PFSK-1 (cell line): ENCODE results near the gene SELENOO.

Experiments used
- FOXP2 ChIP-seq: optimal IDR thresholded peaks from 2 replicates; pipeline ENCODE3; 2011; ENCODE audit warnings: borderline replicate concordance, control low read depth, inconsistent platforms; ENCODE audit not compliant: insufficient read depth; ENCODE audit errors: extremely low read length, extremely low read depth
- POLR2AphosphoS5 ChIP-seq: IDR thresholded peaks from 2 replicates; pipeline ENCODE4 v1.6.1; 2012; ENCODE audit warnings: low read depth, mild to moderate bottlenecking, control low read depth, low read length, moderate library complexity
- SIN3A ChIP-seq: IDR thresholded peaks from 2 replicates; pipeline ENCODE4 v1.6.1; 2012; ENCODE audit warnings: mild to moderate bottlenecking, low read length, moderate library complexity, borderline replicate concordance; ENCODE audit not compliant: insufficient read depth
- TAF1 ChIP-seq: IDR thresholded peaks from 2 replicates; pipeline ENCODE4 v1.6.1; 2012; ENCODE audit warnings: low read length, control low read depth, borderline replicate concordance; ENCODE audit not compliant: insufficient read depth
- TF ChIP-seq, protein P1 (sequence below), 2 experiments: IDR thresholded peaks; 2 replicates each; pipeline versions ENCODE4 v1.6.1 to v1.8.0; 2011 to 2012; ENCODE audit warnings: low read depth in 2 of 2, low read length in 2 of 2, control low read depth in 1 of 2, inconsistent platforms in 1 of 2, mild to moderate bottlenecking in 1 of 2, moderate library complexity in 1 of 2; ENCODE audit not compliant: insufficient read depth in 1 of 2

SELENOO gene

DNA sequence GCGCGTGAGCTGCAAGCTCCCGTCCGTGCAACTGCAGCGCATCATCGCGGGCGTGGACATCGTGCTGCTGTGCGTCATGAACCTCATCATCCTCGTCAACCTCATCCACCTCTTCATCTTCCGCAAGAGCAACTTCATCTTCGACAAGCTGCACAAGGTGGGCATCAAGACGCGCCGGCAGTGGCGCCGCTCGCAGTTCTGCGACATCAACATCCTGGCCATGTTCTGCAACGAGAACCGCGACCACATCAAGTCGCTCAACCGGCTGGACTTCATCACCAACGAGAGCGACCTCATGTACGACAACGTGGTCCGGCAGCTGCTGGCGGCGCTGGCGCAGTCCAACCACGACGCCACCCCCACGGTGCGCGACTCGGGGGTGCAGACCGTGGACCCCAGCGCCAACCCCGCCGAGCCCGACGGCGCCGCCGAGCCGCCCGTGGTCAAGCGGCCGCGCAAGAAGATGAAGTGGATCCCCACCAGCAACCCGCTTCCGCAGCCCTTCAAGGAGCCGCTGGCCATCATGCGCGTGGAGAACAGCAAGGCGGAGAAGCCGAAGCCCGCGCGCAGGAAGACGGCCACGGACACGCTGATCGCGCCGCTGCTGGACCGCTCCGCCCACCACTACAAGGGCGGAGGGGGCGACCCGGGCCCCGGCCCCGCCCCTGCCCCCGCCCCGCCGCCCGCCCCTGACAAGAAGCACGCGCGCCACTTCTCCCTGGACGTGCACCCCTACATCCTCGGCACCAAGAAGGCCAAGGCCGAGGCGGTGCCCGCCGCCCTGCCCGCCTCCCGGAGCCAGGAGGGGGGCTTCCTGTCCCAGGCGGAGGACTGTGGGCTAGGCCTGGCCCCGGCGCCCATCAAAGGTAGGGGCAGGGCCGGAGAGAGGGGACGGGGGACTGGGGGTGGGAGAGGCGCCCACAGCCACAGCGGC lies 23.0 kb upstream of the SELENOO start:
- TF ChIP-seq, protein P1, sequence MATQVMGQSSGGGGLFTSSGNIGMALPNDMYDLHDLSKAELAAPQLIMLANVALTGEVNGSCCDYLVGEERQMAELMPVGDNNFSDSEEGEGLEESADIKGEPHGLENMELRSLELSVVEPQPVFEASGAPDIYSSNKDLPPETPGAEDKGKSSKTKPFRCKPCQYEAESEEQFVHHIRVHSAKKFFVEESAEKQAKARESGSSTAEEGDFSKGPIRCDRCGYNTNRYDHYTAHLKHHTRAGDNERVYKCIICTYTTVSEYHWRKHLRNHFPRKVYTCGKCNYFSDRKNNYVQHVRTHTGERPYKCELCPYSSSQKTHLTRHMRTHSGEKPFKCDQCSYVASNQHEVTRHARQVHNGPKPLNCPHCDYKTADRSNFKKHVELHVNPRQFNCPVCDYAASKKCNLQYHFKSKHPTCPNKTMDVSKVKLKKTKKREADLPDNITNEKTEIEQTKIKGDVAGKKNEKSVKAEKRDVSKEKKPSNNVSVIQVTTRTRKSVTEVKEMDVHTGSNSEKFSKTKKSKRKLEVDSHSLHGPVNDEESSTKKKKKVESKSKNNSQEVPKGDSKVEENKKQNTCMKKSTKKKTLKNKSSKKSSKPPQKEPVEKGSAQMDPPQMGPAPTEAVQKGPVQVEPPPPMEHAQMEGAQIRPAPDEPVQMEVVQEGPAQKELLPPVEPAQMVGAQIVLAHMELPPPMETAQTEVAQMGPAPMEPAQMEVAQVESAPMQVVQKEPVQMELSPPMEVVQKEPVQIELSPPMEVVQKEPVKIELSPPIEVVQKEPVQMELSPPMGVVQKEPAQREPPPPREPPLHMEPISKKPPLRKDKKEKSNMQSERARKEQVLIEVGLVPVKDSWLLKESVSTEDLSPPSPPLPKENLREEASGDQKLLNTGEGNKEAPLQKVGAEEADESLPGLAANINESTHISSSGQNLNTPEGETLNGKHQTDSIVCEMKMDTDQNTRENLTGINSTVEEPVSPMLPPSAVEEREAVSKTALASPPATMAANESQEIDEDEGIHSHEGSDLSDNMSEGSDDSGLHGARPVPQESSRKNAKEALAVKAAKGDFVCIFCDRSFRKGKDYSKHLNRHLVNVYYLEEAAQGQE (IDR thresholded peaks at IDR 0.05; ENCODE audit: insufficient read depth in 1 of 2, low read depth in 2 of 2, low read length in 2 of 2): no peak
- TF ChIP-seq SIN3A (no peak), POLR2AphosphoS5 (no peak), FOXP2 (no peak), TAF1 (no peak)

DNA sequence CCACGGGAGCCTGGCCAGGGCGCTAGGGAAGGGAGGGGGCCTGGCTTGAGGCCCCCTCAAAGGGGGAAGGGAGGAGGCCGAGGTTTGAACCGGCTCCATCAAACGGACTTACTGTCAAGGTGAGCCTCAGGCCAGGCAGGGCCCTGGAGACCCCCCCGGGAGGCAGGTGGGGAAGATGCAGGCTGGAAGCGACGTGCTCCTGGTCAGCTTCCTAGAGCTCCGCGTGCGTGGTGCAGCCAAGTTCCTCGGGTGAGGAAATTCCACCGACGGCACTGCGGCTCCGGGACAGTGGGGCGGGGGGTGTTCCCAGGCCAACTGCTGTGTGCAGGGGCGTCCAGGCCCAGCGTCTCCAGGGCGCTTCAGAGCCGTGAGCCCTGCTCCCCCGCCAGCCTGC lies 22.3 kb upstream of the SELENOO start:
- TF ChIP-seq FOXP2 (no peak), SIN3A (no peak), POLR2AphosphoS5 (no peak), TAF1 (no peak)
- TF ChIP-seq, protein P1 (IDR thresholded peaks at IDR 0.05; ENCODE audit: insufficient read depth in 1 of 2, low read depth in 2 of 2, low read length in 2 of 2): no peak

DNA sequence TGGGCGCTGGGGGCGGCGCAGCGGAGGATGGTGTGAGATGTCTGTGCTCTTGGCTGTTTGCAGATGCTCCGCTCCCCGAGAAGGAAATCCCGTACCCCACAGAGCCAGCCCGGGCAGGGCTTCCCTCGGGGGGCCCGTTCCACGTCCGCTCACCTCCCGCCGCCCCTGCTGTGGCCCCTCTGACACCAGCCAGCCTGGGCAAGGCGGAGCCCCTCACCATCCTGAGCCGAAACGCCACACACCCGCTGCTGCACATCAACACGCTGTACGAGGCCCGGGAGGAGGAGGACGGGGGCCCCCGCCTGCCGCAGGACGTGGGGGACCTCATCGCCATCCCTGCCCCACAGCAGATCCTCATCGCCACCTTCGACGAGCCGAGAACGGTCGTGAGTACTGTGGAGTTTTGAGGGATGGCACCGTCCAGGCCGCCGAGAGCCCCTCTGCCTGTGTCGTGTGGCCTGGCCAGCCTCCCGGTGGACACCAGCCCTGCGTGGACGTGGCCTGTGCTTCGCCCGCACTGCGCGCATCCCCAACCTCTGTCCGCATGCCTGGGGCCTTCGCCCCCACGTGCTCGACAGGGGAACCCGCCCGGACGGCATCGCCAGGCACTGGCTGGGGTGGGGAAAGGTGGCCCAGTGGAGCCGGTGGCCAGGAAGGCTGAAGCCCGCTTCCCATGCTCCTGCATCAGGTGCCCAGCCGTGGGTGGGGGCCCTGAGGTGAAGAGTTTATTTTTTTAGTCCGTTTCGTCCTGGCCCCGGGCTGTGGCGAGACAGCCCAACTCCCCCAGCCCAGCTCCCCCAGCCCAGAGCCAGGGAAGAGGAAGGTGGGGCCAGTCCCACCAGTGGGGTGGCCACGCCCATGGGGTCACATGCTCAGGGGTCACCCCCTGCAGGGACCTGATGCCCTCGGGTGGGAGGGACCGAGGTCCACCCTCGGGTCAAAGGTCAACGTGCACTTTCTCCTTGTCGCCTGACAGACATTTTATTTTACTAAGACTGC lies 21.6 kb upstream of the SELENOO start:
- no peak for TF ChIP-seq FOXP2
- TF ChIP-seq POLR2AphosphoS5: no peak
- TF ChIP-seq, protein P1 (IDR thresholded peaks at IDR 0.05; ENCODE audit: insufficient read depth in 1 of 2, low read depth in 2 of 2, low read length in 2 of 2): no peak
- TF ChIP-seq TAF1: no peak
- TF ChIP-seq SIN3A: no peak

DNA sequence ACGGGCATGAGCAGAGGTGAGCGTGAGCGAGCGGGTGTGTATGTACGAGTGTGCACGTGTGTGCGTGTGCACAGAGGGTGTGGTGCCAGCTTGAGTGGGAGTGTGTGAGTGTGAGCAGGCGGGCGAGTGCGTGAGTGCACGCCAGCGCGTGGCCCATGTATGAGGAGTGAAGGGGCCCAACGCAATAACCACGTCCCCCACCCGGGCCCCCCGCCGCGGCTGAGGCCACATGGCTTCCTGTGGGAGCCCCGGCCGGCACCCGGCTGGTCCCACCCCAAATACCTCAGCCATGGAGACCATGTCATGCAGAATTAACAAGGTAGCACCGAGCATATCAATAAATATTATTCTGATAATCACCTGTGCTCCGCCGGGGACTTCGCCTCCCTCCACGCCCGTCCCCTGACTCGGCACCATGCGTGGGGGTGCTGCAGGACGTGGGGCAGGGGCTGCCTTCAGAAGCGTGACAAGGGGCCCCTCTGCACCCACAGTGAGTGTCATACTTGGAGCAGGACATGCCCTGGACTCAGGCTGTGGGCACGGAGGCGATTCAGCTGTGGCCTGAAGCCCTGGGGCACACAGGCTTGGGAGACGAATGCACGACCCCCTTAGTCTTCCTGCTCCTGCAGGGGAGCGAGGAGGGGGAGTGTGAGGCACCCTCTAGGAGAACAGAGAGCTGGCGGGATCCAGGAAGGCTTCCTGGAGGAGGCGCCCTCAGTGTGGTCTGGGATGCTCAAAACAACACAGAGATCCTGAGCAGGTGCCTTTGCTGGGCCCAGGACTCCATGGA lies 20.7 kb upstream of the SELENOO start:
- TF ChIP-seq, protein P1 (IDR thresholded peaks at IDR 0.05; ENCODE audit: insufficient read depth in 1 of 2, low read depth in 2 of 2, low read length in 2 of 2): no peak
- TF ChIP-seq TAF1: no peak
- TF ChIP-seq FOXP2: no peak
- no peak for TF ChIP-seq POLR2AphosphoS5
- no peak for TF ChIP-seq SIN3A
